GM19238 (cell line): Measurements from ENCODE around the gene HSP90AB1.
A peak's percentile ranks its signal among the peaks of the same experiment; 100 is the strongest.

Source experiments
- DNase-seq: peaks from one replicate; pipeline ENCODE4 v3.0.0; 2011; ENCODE audit warnings: low spot score; ENCODE audit not compliant: insufficient read length

HSP90AB1 gene

DNA sequence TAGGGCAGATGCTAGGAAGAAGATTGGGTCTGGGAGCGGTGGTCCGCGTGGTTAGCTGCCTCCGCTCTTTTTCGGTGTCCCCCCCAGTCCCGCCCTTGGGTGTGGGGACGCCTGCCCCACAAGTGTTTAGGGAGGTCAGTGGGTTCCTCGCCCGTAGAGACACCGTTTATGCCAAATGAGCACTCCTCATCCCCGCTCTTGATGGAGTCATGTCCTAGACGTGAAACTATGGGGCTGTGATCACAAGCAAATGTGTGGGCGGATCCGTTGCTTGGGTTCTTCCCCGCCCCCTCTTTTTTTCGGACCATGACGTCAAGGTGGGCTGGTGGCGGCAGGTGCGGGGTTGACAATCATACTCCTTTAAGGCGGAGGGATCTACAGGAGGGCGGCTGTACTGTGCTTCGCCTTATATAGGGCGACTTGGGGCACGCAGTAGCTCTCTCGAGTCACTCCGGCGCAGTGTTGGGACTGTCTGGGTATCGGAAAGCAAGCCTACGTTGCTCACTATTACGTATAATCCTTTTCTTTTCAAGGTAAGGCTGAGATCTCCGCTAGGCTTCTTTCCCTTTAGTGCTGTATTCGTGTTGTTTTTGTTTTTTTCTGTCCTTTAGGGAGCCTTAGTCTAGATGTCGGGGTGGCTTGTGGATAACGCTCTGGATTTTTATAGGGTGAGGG lies at the start of gene HSP90AB1:
Gene HSP90AB1 (plus strand): TSS at position 439 of the 675 bp plus-strand sequence. CDS start 1,529 bp downstream, outside the sequence.
- DNase-seq: peak; percentile 88

- DNase-seq: no peak
Measured at GRCh38 chr6:44198684-44199083, 48.2 kb upstream of the HSP90AB1 start.

- DNase-seq: no peak
Measured at GRCh38 chr6:44199883-44200282, 47.0 kb upstream of the HSP90AB1 start.

DNA sequence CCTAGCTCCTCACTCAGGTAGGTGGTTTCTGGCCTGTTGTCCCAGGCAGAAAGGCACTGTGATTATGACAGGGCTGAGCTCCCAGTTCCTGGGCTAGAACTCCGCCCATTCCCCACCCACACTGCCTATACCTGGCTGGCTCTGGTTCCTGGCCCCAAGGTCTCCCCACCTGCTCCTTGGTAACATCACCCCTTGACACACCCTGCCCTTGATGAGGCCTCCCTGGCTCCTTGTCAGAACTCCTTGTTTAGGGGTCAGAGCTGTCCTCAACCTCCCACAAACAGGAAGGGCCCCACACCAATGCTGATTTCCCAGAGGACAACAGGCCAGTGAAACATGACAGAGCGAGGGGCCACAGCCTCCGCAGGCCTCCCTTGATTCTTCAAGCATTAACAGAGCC lies 45.7 kb upstream of the HSP90AB1 start:
- no peak for DNase-seq

- no peak for DNase-seq
Measured at GRCh38 chr6:44201638-44202303, 45.1 kb upstream of the HSP90AB1 start.

DNA sequence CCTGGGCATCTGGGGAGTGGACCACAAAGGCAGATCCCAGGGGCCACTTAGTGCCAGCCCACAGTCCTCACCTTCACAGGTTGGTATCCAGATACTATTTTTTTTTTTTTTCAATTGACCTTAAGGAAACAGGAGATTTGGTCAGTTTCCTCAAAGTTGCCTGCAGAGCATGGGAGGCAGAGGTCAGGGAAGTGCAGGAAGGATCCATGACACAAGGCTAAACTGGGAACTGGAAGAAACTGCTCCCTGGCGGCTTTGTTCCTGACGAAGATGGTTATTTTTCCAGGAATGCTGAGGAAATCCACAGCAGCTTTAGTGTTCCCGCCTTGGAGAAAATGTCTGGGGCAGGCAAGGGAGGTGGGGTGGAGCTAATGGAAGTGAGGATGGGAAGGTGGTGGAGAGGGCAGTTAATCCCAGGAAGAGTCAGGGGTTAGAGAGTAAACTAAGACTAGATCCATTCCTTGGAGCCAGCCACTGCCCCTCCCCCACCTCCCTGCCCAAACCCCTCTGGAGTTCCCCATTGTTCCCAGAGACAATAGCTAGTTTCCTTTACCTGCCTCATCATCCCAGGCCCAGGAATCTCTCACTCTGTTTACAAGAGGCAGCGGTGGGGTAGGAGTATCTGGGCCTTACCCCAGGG lies 44.4 kb upstream of the HSP90AB1 start:
- DNase-seq: no peak

DNA sequence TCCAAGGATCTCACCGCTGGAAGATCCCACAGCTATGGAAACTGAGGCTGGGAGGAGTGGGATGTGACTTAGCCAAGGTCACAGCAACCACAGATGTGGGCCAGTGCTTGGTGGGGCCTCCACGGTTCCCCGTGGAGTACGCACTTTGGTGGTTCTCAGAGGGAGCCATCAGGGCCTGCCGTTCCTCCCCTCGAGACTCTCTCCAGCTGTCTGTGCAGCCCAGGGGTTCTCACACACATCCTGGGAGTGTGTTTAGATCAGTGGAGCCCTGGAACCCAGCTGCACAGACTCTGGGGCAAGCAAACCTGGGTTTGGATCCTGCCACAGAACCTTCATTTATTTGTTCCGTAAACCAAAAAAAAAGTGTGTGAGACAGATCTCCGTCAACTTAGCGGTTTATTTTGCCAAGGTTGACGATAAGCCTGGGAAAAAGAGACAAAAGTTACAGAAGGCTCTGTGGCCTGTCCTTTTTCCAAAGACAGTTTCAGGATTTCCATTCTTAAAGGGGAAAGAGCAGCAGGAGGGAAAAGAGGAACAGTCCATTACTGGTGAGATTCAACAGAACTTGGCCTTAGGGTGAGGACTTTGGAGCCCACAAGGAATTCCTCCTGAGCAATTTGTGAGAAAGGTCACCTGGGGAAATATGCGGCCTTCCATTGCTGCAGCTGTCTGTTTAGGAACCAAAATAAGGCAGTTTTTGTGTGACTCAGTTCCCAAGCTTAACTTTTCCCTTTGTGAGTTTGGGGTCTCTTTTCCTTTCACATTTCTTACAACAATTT lies 43.7 kb upstream of the HSP90AB1 start:
- no peak for DNase-seq

GRCh38 chr6:44203955-44204354 lies 42.9 kb upstream of the HSP90AB1 start:
- no peak for DNase-seq

GRCh38 chr6:44207966-44208365 lies 38.9 kb upstream of the HSP90AB1 start:
- DNase-seq: no peak

GRCh38 chr6:44211284-44211683 lies 35.6 kb upstream of the HSP90AB1 start:
- DNase-seq: no peak

DNA sequence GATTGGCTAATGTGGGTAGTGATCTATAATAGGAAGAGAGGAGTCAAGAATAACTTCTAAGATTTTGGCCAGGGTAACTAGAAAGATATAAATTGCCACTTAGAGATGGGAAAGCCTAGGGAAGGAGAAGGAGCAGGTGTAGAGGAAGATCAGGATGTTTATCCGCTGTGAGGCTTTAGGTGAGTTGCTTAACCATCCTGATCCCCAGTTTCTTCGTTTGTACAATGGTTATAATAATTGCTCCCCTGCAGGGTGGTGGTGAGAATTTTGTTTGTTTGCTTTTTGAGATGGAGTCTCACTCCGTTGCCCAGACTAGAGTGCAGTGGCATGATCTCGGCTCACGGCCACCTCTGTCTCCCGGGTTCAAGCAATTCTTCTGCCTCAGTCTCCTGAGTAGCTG lies 32.6 kb upstream of the HSP90AB1 start:
- DNase-seq: no peak

DNA sequence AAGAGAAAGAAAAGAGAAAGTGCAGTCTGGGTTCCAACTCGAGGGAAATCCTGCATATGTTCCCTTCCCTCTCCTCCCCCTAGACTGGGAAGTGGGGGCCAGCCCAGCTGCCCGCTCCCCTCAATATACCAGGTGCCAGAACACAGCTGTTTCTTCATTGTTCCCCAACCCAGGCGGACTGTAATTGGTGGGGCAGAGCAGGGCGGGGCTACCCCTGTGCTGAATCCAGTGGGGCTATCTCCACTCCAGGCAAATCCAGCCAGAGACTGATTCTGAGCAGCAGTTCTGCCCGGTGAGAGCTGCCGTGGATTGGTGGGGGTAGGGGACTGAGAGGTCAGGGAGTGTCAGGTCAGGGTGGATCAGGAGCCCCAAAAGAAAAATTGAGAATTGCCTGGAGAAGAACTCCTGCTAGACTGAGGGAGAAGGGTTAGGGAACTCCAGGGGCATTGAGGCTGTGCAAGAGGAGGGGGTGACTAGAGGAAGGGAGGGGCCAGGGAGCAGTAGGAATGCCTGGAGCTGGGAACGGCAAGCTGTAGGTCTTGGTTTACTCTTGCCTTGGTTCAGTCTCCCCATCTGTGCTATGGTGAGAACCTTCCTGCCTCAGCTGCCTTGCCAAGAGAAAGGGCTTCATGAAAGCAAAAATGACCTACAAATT lies 30.1 kb upstream of the HSP90AB1 start, which contains the start of gene MYMX:
Gene MYMX (plus strand): TSS at position 250 of the 655 bp plus-strand sequence. CDS start 546 bp downstream, outside the sequence.
- DNase-seq: no peak

- DNase-seq: no peak
Measured at GRCh38 chr6:44217332-44218143, 29.4 kb upstream of the HSP90AB1 start.

- DNase-seq: peak; percentile 76
Measured at GRCh38 chr6:44219053-44219814, 27.7 kb upstream of the HSP90AB1 start.

DNA sequence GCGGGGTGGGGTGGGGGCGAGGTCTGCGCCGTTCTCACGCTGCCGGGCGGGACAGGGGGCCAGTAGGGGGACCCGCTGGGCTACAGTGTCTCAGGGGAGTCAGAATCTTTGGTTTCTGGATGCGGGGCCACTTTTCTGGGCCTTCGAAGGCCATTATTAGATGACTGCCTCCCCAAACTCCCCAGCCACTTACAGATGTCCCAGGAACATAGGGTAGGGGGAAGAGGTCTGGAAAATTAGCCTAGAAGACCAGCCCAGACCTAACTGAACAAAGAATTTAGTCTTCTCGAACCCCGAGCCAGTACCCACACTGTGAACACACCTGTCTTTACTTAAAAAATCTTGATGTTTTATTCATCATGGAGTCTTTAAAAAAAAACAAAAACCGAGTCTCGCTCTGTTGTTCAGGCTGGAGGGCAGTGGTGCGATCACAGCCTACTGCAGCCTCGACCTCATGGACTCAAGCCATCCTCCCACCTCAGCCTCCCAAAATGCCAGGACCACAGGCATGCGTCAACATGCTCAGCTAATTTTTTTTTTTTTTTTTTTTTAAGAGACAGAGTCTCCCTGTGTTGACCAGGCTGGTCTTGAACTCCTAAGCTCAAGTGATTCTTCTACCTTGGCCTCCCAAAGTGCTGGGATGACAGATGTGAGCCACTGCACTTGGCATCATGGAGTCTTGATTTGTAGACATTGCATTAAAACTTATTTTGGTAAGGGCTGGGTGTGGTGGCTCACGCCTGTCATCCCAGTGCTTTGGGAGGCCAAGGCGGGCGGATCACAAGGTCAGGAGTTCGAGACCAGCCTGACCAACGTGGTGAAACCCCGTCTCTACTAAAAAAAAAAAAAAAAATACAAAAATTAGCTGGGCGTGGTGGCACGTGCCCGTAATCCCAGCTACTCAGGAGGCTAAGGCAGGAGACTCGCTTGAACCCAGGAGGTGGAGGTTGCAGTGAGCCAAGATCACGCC lies 26.8 kb upstream of the HSP90AB1 start:
- DNase-seq: no peak

GRCh38 chr6:44220913-44221290 lies 26.0 kb upstream of the HSP90AB1 start:
- no peak for DNase-seq

- DNase-seq: peak; percentile 83
Measured at GRCh38 chr6:44221291-44221960, 25.5 kb upstream of the HSP90AB1 start.

- no peak for DNase-seq
Measured at GRCh38 chr6:44221961-44222335, 25.0 kb upstream of the HSP90AB1 start.
